NCI-H524 (cell line): Measurements from ENCODE around the gene NLRP11.

Source experiments
- DNase-seq, 2 experiments: peaks; one replicate each; lab custom pipeline; 2025; lab: John Stamatoyannopoulos, UW

The NLRP11 gene

GRCh38 chr19:55831846-55832245 lies at the start of gene NLRP11:
Gene NLRP11 (minus strand): TSS chr19:55831999. CDS start chr19:55818174, 13,825 bp downstream.
- DNase-seq, result no peak

GRCh38 chr19:55877211-55877610 lies 45.4 kb upstream of the NLRP11 start:
- no peak for DNase-seq

- no peak for DNase-seq
Measured at GRCh38 chr19:55870736-55871135, 38.9 kb upstream of the NLRP11 start.

GRCh38 chr19:55867101-55867500 lies 35.3 kb upstream of the NLRP11 start:
- no peak for DNase-seq

- no peak for DNase-seq
Measured at GRCh38 chr19:55866521-55866920, 34.7 kb upstream of the NLRP11 start.

- DNase-seq, result no peak
Measured at GRCh38 chr19:55858969-55859368, 27.2 kb upstream of the NLRP11 start.

GRCh38 chr19:55858401-55858800 lies 26.6 kb upstream of the NLRP11 start:
- DNase-seq, result no peak

- DNase-seq, result no peak
Measured at GRCh38 chr19:55857974-55858373, 26.2 kb upstream of the NLRP11 start.

- DNase-seq, result no peak
Measured at GRCh38 chr19:55857149-55857548, 25.4 kb upstream of the NLRP11 start.

GRCh38 chr19:55855160-55855559 lies 23.4 kb upstream of the NLRP11 start:
- no peak for DNase-seq

GRCh38 chr19:55838906-55839305 lies 7.1 kb upstream of the NLRP11 start:
- no peak for DNase-seq

- DNase-seq, result no peak
Measured at GRCh38 chr19:55838251-55838650, 6.5 kb upstream of the NLRP11 start.

- no peak for DNase-seq
Measured at GRCh38 chr19:55836340-55836739, 4.5 kb upstream of the NLRP11 start, which contains the start of gene NLRP4. Gene NLRP4 (plus strand): TSS chr19:55836540. CDS start chr19:55852081, 15,541 bp downstream.

- no peak for DNase-seq
Measured at GRCh38 chr19:55832676-55833075, 877 bp upstream of the NLRP11 start.

GRCh38 chr19:55830656-55831055 lies 1.1 kb downstream of the NLRP11 start:
- DNase-seq, result no peak

GRCh38 chr19:55820037-55820436 lies 11.8 kb downstream of the NLRP11 start:
- no peak for DNase-seq

GRCh38 chr19:55813906-55814305 lies 17.9 kb downstream of the NLRP11 start:
- DNase-seq, result no peak

GRCh38 chr19:55812449-55812848 lies 19.4 kb downstream of the NLRP11 start:
- DNase-seq, result no peak

GRCh38 chr19:55811340-55811739 lies 20.5 kb downstream of the NLRP11 start:
- no peak for DNase-seq

- DNase-seq, result peak; percentile 71 to 85
Measured at GRCh38 chr19:55809381-55810058, 22.3 kb downstream of the NLRP11 start.

- no peak for DNase-seq
Measured at GRCh38 chr19:55802281-55802680, 29.5 kb downstream of the NLRP11 start.

- DNase-seq, result no peak
Measured at GRCh38 chr19:55801416-55801815, 30.4 kb downstream of the NLRP11 start.

GRCh38 chr19:55795021-55795420 lies 36.8 kb downstream of the NLRP11 start:
- DNase-seq, result no peak

GRCh38 chr19:55781112-55781511 lies 50.7 kb downstream of the NLRP11 start:
- no peak for DNase-seq
